Mucosa of rectum (tissue), 2 donors: Measurements from ENCODE around the gene PLXDC2.

ENCODE experiments used
- H3K27ac ChIP-seq, 2 donors: one replicate each; pipeline ENCODE4 v1.7.0; 2013; ENCODE audit warnings: inconsistent platforms in 2 of 2, low read depth in 2 of 2, low read length in 2 of 2
- H3K27me3 ChIP-seq, 2 donors: one replicate each; pipeline ENCODE4 v1.7.0; 2013; ENCODE audit warnings: low read length in 2 of 2; ENCODE audit not compliant: control insufficient read depth in 2 of 2, insufficient read depth in 2 of 2
- H3K36me3 ChIP-seq, 2 donors: one replicate each; pipeline ENCODE4 v1.7.0; 2013; ENCODE audit warnings: low read length in 2 of 2; ENCODE audit not compliant: control insufficient read depth in 2 of 2, insufficient read depth in 2 of 2
- H3K4me1 ChIP-seq, 2 donors: one replicate each; pipeline ENCODE4 v1.7.0; 2013; ENCODE audit warnings: low read length in 2 of 2, mild to moderate bottlenecking in 1 of 2; ENCODE audit not compliant: control insufficient read depth in 2 of 2, insufficient read depth in 2 of 2
- H3K4me3 ChIP-seq, 2 donors: one replicate each; pipeline ENCODE4 v1.7.0; 2013; ENCODE audit warnings: low read length in 2 of 2
- H3K9ac ChIP-seq, 2 donors: one replicate each; pipeline ENCODE4 v1.7.0; 2013; ENCODE audit warnings: low read length in 2 of 2, low read depth in 1 of 2, mild to moderate bottlenecking in 1 of 2
- H3K9me3 ChIP-seq, 2 donors: one replicate each; pipeline ENCODE4 v1.7.0; 2013; ENCODE audit warnings: low read length in 2 of 2; ENCODE audit not compliant: control insufficient read depth in 2 of 2
- donor health status: healthy.
- donor health status: Normal muscosa, but diverticular disease.

PLXDC2 gene

DNA sequence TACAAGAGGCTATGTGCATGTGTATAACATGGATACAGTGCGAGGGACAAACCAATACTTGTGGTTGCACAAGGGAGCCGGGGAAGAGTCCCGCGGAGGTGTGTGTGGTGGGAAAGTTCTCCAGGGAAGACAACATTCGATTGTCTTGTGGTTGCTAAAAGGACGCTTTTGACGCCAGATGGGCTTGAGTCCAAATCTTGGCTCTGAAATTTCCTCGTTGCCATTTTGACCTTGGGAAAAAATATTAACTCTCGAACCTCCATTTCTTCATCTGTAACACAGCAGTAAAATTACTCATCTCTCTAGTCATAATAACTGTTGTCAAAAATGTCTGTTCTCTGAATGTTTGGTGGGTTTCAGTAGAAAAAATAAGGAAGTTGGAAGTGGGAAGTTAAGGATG lies 16.5 kb downstream of the PLXDC2 start:
- Histone ChIP-seq H3K4me3 (no peak overlapping the region), H3K9ac (no peak overlapping the region), H3K9me3 (no peaks in the 10 kb centered on the region), H3K27ac (no peak overlapping the region), H3K27me3 (no peaks in the 10 kb centered on the region), H3K4me1 (peaks cover 0 to 2% of the 10 kb centered on the region in 2 donors), H3K36me3 (no peaks in the 10 kb centered on the region)

DNA sequence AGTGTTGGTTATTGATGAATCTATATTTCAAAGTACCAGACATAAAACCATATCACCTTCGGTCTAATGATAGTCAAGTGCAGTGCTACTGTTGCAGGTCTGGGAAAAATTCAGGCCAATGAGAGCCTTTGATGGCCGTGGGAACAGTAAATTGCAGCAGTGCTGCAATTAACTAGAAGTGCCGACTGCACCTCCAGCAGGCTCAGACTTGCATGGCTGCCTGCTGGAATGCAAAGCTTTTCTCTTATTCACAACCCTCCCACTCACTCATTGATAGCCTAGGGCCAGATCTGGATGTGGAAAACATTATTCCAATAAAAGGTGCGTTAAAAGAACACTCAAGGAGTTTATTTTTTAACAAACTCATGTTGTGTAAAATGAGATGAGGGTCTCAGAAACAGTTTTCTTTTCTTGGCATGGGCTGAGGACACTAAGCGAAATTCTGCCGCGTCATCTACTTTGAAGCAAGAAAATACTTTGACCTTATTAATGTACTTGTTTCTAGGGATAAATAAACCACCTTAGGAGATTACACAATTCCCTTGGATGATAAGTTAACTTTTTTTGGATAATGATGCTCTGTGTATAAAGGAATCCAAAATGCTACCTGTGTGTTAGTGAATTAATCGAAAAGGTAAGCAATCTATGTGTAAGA lies 17.1 kb downstream of the PLXDC2 start:
- H3K27me3 ChIP-seq: no peaks in the 10 kb centered on the region
- no peaks in the 10 kb centered on the region for H3K9me3 ChIP-seq
- no peak overlapping the region for H3K9ac ChIP-seq
- H3K4me1 ChIP-seq: no peaks in the 10 kb centered on the region
- H3K4me3 ChIP-seq: no peak overlapping the region
- H3K36me3 ChIP-seq: no peaks in the 10 kb centered on the region
- no peak overlapping the region for H3K27ac ChIP-seq

DNA sequence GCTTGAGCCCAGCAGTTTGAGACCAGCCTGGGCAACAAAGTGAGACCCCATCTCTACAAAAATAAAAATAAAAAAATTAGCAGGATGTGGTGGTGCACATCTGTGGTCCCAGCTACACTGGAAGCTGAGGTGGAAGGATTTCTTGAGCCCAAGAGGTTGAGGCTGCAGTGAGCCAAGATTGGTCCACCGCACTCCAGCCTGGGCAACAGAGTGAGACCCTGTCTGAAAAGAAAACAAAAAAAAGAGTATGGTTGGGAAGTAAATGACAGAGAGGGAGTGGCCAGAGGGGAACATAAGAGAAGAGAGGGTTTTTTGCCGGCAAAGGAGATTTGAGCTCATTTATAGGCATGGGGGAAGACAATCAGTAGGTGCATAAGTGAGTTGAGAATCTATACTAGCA lies 19.7 kb downstream of the PLXDC2 start:
- Histone ChIP-seq H3K4me1 (no peaks in the 10 kb centered on the region), H3K27me3 (no peaks in the 10 kb centered on the region), H3K9ac (no peak overlapping the region), H3K4me3 (no peak overlapping the region), H3K27ac (no peak overlapping the region), H3K9me3 (no peaks in the 10 kb centered on the region), H3K36me3 (no peaks in the 10 kb centered on the region)

DNA sequence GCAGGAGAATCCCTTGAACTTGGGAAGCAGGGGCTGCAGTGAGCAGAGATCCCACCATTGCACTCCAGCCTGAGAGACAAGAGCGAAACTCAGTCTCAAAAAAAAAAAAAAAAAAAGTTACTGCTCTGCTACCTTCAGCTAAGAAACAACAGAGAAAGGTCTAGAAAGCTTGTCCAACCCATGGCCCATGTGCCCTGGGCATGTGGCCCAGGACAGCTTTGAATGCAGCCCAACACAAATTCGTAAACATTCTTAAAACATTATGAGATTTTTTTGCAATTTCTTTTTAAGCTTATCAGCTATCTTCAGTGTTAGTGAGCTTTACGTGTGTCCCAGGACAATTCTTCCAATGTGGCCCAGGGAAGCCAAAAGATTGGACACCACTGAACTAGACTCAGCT lies 22.9 kb downstream of the PLXDC2 start:
- no peaks in the 10 kb centered on the region for H3K4me1 ChIP-seq
- no peaks in the 10 kb centered on the region for H3K36me3 ChIP-seq
- no peaks in the 10 kb centered on the region for H3K9me3 ChIP-seq
- H3K27me3 ChIP-seq: no peaks in the 10 kb centered on the region
- no peak overlapping the region for H3K9ac ChIP-seq
- H3K4me3 ChIP-seq: no peak overlapping the region
- no peak overlapping the region for H3K27ac ChIP-seq

DNA sequence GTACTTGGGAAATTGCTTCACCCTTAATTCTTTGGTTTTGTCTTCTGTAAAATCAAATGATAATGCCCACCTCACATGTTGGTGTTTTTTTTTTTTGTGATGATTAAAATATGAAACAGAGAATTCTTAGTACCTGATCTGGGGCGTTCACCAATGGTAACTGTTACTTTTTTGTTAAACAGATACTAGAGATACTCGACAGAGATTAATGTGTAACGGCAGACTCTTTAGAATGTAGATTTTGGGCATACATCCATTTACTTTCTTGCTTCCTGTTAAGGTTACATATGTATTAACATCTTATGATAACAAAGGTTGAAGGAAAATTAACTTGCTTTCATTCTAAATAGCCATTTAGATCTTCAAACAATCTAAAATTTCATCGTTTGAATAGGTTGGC lies 23.3 kb downstream of the PLXDC2 start:
- Histone ChIP-seq H3K36me3 (no peaks in the 10 kb centered on the region), H3K9me3 (no peaks in the 10 kb centered on the region), H3K4me3 (no peak overlapping the region), H3K27ac (no peak overlapping the region), H3K9ac (no peak overlapping the region), H3K4me1 (no peaks in the 10 kb centered on the region), H3K27me3 (no peaks in the 10 kb centered on the region)

DNA sequence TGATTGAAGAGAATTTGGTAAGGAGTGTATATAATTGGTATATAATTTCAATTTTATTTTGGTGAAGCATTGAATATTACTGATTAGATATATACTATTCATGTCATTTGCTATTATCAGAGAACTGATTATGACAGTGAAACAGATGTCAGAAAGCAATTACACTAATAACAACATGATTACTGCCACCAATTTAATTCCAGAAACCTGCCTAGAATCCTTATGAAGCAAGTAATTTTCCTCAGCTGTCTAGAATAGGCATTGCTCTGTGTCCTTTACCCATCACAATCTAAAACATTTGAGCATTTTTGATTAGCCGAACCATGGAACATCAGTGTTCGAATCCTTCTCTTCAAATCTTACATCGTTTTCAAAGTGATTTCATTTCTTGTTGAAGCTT lies 24.5 kb downstream of the PLXDC2 start:
- H3K27ac ChIP-seq: no peak overlapping the region
- no peak overlapping the region for H3K4me3 ChIP-seq
- H3K4me1 ChIP-seq: peaks cover 0 to 4% of the 10 kb centered on the region in 2 donors
- H3K9ac ChIP-seq: no peak overlapping the region
- H3K27me3 ChIP-seq: no peaks in the 10 kb centered on the region
- no peaks in the 10 kb centered on the region for H3K36me3 ChIP-seq
- H3K9me3 ChIP-seq: no peaks in the 10 kb centered on the region

DNA sequence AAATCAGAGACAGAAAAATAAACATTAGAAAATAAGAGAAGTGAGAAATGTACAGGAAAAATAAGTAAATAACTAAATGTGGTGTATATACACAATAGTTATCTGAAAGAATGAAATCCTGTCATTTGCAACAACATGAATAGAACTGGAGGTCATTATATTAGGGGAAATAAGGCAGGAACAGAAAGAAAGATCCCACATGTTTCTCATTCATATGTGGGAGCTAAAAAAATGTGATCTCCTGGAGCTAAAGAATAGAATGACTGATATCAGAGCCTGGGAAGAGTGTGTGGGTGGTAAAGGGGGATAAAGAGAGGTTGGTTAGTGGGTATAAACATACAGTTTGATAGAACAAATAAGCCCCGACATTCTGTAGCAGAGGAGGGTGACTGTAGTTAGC lies 27.3 kb downstream of the PLXDC2 start:
- no peaks in the 10 kb centered on the region for H3K27me3 ChIP-seq
- peaks cover 0 to 4% of the 10 kb centered on the region in 2 donors for H3K4me1 ChIP-seq
- no peaks in the 10 kb centered on the region for H3K36me3 ChIP-seq
- H3K9me3 ChIP-seq: no peaks in the 10 kb centered on the region
- H3K4me3 ChIP-seq: no peak overlapping the region
- H3K9ac ChIP-seq: no peak overlapping the region
- H3K27ac ChIP-seq: no peak overlapping the region

DNA sequence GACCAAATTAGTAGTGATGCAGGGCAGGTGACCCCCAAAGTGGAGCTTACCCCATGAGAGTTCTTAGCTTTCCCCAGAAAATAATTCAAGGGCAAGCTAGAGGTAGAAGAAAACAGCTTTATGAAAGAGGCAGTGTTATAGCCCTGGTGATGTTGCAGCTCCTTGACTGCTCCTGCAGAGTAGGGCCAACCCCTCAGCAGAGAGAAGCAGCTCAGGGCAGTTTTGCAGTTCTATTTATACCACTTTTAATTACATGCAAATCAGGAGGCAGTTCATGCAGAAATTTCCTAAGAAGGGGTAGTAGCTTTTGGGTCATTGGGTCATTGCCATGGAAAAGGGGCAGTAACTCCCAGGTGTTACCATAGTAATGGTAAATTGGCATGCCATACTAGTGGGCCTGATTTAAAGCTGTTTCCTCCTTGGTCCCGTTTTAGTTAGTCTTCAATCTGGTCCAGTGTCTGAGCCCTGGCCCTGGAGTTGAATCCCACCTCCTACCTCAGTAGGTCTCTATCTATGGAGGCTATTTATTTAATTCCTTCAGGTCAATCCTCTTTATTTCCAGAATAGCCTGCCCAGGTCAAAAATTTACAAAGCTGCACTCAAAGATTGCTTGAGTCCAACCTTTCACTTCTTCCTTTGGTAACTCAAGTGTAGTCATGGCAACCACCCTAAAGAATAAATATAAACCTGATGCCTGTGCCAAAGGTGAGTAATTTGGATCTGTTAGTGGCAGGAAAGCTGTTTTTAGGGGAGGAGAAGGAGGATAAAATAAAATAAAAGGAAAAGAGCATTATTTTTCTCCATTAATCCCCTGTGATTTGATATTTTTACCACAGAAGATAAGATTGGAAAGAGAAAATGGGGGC lies 29.5 kb downstream of the PLXDC2 start:
- Histone ChIP-seq H3K27me3 (no peaks in the 10 kb centered on the region), H3K27ac (no peak overlapping the region), H3K4me3 (no peak overlapping the region), H3K36me3 (no peaks in the 10 kb centered on the region), H3K4me1 (peaks cover 0 to 4% of the 10 kb centered on the region in 2 donors), H3K9me3 (no peaks in the 10 kb centered on the region), H3K9ac (no peak overlapping the region)

DNA sequence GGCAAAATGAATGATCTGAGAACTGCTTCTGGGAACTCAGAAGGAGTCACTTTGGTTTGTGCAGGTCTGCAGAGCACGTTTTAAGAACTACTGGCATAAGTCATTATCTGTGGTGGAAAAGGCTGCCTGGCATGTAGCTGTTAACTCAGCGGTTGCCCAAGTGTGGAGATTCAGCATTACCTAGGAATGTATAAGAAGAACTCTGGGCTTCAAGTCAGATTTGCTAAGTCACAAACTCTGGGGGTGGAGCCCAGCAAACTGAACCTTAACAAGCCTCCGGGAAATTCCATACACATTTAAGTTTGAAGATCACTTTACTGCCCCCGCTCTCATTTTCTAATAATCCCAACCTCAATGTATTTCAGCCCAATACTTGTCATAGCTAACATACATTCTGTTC lies 31.1 kb downstream of the PLXDC2 start:
- peaks cover 0 to 4% of the 10 kb centered on the region in 2 donors for H3K4me1 ChIP-seq
- no peaks in the 10 kb centered on the region for H3K9me3 ChIP-seq
- H3K27ac ChIP-seq: no peak overlapping the region
- no peak overlapping the region for H3K9ac ChIP-seq
- H3K27me3 ChIP-seq: no peaks in the 10 kb centered on the region
- H3K4me3 ChIP-seq: no peak overlapping the region
- no peaks in the 10 kb centered on the region for H3K36me3 ChIP-seq

DNA sequence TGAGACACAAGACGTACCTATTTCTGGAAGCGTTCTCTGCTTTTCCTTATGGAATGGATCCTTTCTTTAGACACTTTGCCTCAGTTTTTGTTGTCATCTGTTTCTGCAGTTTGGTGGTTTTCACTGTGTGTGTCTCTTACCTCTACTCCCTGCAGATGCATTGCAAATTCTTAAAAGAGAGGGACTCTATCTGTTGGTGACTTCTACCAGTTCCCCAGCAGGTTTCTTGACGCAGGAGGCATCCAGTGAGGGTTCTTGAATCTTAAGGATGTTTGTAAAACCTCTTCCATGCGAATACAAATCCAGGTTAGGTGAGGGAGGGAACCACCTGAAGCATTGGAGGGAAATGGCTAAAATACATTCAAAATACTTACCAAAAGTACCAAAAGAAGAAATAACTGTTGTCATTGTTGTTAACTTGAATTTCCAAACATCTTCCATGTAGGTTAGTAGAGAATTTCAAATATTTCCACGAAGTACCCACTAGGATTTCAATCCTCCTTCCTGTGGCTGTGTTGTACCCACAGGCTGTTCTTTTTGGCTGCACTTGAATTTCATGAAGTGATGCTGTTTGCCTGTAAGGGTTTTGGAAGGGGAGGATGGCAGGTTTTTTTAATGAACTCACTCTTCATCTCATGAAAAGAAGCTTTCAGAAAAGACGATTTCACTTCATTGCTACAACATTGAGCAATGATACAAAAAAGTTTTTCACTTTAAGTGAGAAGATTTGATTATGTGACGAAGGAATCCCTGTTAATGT lies 32.2 kb downstream of the PLXDC2 start:
- no peak overlapping the region for H3K27ac ChIP-seq
- no peak overlapping the region for H3K9ac ChIP-seq

More for the DNA sequence above, 32.2 kb downstream of the PLXDC2 start:
- peaks cover 0 to 4% of the 10 kb centered on the region in 2 donors for H3K4me1 ChIP-seq
- no peaks in the 10 kb centered on the region for H3K36me3 ChIP-seq
- no peaks in the 10 kb centered on the region for H3K9me3 ChIP-seq
- no peaks in the 10 kb centered on the region for H3K27me3 ChIP-seq
- H3K4me3 ChIP-seq: no peak overlapping the region
